ENCODE data around the gene NKIRAS2.

Gene NKIRAS2

DNA sequence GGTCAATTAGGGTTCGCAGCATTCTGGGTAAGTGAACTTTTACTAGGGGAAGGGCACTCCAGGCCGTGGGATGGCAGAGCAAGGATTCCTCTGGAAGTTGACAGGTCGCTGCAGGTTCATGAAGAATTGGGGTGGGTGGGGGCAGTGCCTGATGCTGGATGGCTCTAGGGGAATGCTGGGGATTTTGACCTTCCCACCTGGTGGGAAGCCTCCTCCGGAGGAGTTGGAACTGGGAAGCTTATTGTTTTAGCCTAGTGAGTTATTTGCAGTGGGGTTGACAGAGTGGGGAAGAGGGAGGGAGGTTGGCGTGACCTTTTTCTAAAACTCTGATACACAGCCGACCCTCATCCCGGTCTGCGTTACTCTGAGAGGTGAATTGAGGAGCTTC, 31.1 kb downstream of the NKIRAS2 start (continued):
- TF ChIP-seq ZBTB48 (tag by site-specific recombination; IDR thresholded peaks at IDR 0.05) (no peak), PATZ1 (tag by site-specific recombination; IDR thresholded peaks at IDR 0.05) (no peak; the same call in 1 of the 2 replicates), KLF7 (tag by site-specific recombination; IDR thresholded peaks at IDR 0.05; ENCODE audit: borderline replicate concordance) (no peak), ZSCAN23 (tag by site-specific recombination; IDR thresholded peaks at IDR 0.05) (no peak), ZNF148 (tag by site-specific recombination; IDR thresholded peaks at IDR 0.05; ENCODE audit: borderline replicate concordance) (no peak), ZBTB20 (tag by site-specific recombination; IDR thresholded peaks at IDR 0.05) (peak; percentile 18; the same call in 1 of the 2 replicates), ZNF302 (tag by site-specific recombination; IDR thresholded peaks at IDR 0.05; ENCODE audit: low read depth) (no peak), ZNF544 (tag by site-specific recombination; IDR thresholded peaks at IDR 0.05) (no peak), ZNF623 (tag by site-specific recombination; IDR thresholded peaks at IDR 0.05) (no peak), ZBTB6 (tag by site-specific recombination; IDR thresholded peaks at IDR 0.05) (no peak), SP2 (tag by site-specific recombination; IDR thresholded peaks at IDR 0.05) (0 out of 2 replicates have a peak, but pooled peaks have one; percentile 27), ZNF24 (tag by site-specific recombination; IDR thresholded peaks at IDR 0.05) (no peak), IKZF3 (tag by site-specific recombination; IDR thresholded peaks at IDR 0.05) (peak; percentile 47), SP3 (tag by site-specific recombination; IDR thresholded peaks at IDR 0.05) (no peak), ZNF391 (tag by site-specific recombination; IDR thresholded peaks at IDR 0.05; ENCODE audit: borderline replicate concordance, low read depth) (no peak), ZNF510 (tag by site-specific recombination; IDR thresholded peaks at IDR 0.05; ENCODE audit: insufficient replicate concordance) (no peak), EGR2 (tag by site-specific recombination; IDR thresholded peaks at IDR 0.05; ENCODE audit: low read depth) (peak; percentile 76), ELK4 (IDR thresholded peaks at IDR 0.05; ENCODE audit: borderline replicate concordance, low read depth, low read length) (no peak), HIC1 (tag by site-specific recombination; IDR thresholded peaks at IDR 0.05) (no peak), ZNF202 (tag by site-specific recombination; IDR thresholded peaks at IDR 0.05; ENCODE audit: borderline replicate concordance) (no peak)
- TF ChIP-seq, protein P1, sequence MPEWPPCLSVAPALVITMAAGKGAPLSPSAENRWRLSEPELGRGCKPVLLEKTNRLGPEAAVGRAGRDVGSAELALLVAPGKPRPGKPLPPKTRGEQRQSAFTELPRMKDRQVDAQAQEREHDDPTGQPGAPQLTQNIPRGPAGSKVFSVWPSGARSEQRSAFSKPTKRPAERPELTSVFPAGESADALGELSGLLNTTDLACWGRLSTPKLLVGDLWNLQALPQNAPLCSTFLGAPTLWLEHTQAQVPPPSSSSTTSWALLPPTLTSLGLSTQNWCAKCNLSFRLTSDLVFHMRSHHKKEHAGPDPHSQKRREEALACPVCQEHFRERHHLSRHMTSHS (tag by site-specific recombination; IDR thresholded peaks at IDR 0.05): no peak

Measured in HEK293 (cell line).